H1 (cell line): ENCODE results near the gene CBLN1. TPM values are rescaled to one million over a fixed set of nuclear protein-coding genes. Genes with fewer than 3 reads are reported as not detected.

Experiments used
- CTCF ChIA-PET: fragments of 300-600 bp; sonication (Branson Sonifier 250); formaldehyde crosslinking; loops from one replicate; lab custom pipeline; 2021; ENCODE audit not compliant: partially characterized antibody; lab: Charles Lee
- POLR2A ChIA-PET: fragments of 300-600 bp; sonication (Branson Sonifier 250); formaldehyde crosslinking; loops from one replicate; lab custom pipeline; 2021; ENCODE audit warnings: inconsistent platforms; ENCODE audit not compliant: partially characterized antibody; lab: Charles Lee
- DNase-seq, 2 experiments: peaks; one replicate each; pipeline versions ENCODE4 v3.0.0 to v3.0.0-alpha.2; 2010 to 2022; ENCODE audit warnings: low spot score in 2 of 2, low read depth in 1 of 2, mixed read lengths in 1 of 2
- FAIRE-seq: peaks from 2 replicates; lab custom pipeline; 2011; peaks lifted over from hg19 to GRCh38; lab: Jason Lieb, UNC
- H2AFZ ChIP-seq: 2 replicates; pipeline ENCODE4 v1.8.1; 2012; ENCODE audit warnings: low read length, inconsistent platforms
- H2AK5ac ChIP-seq: 2 replicates; pipeline ENCODE4 v1.6.1; 2013; ENCODE audit warnings: low read depth, low read length
- H2BK120ac ChIP-seq: replicated peaks from 2 replicates; pipeline ENCODE3; 2013; ENCODE audit warnings: low read depth, low read length, inconsistent platforms
- H2BK12ac ChIP-seq: 2 replicates; pipeline ENCODE4 v1.6.1; 2013; ENCODE audit warnings: low read depth, low read length
- H2BK15ac ChIP-seq: 2 replicates; pipeline ENCODE4 v1.6.1; 2013; ENCODE audit warnings: low read length
- H2BK20ac ChIP-seq: 2 replicates; pipeline ENCODE4 v1.6.1; 2013; ENCODE audit warnings: low read length
- H2BK5ac ChIP-seq: 2 replicates; pipeline ENCODE4 v1.6.1; 2013; ENCODE audit warnings: low read depth, low read length
- H3K14ac ChIP-seq: 2 replicates; pipeline ENCODE4 v1.6.1; 2013; ENCODE audit warnings: inconsistent platforms; ENCODE audit not compliant: insufficient read length
- H3K18ac ChIP-seq: 2 replicates; pipeline ENCODE4 v1.6.1; 2013; ENCODE audit warnings: low read length; ENCODE audit errors: extremely low read depth
- H3K23ac ChIP-seq: 2 replicates; pipeline ENCODE4 v1.6.1; 2013; ENCODE audit warnings: inconsistent platforms; ENCODE audit not compliant: insufficient read length
- H3K23me2 ChIP-seq: 2 replicates; pipeline ENCODE4 v1.6.1; 2013; ENCODE audit warnings: low read depth, low read length
- H3K27ac ChIP-seq: 2 replicates; pipeline ENCODE4 v1.6.1; 2011; ENCODE audit warnings: low read depth, low read length, inconsistent platforms
- H3K27me3 ChIP-seq, 4 experiments: replicated peaks in 1 of 4; 1 replicate in 1 of 4; 2 replicates in 3 of 4; pipeline versions ENCODE4 v1.6.1 to v1.8.1; 2011 to 2013; ENCODE audit warnings: low read length in 3 of 4, mild to moderate bottlenecking in 3 of 4, inconsistent platforms in 2 of 4, mixed read lengths in 2 of 4, moderate library complexity in 1 of 4; ENCODE audit not compliant: control insufficient read depth in 3 of 4, insufficient read depth in 3 of 4; ENCODE audit errors: extremely low read depth in 1 of 4
- H3K36me3 ChIP-seq, 4 experiments: 2 replicates each; pipeline versions ENCODE4 v1.6.1 to v1.8.1; 2011 to 2013; ENCODE audit warnings: mild to moderate bottlenecking in 4 of 4, low read length in 3 of 4, moderate library complexity in 2 of 4, control low read depth in 1 of 4, inconsistent platforms in 1 of 4; ENCODE audit not compliant: insufficient read depth in 4 of 4, control insufficient read depth in 2 of 4
- H3K4ac ChIP-seq: replicated peaks from 2 replicates; pipeline ENCODE3; 2013; ENCODE audit warnings: low read length, low read depth, mixed read lengths, inconsistent platforms; ENCODE audit not compliant: insufficient read length
- H3K4me1 ChIP-seq, 4 experiments: replicated peaks in 1 of 4; 1 replicate in 1 of 4; 2 replicates in 3 of 4; pipeline versions ENCODE4 v1.6.1 to v1.8.1; 2011 to 2013; ENCODE audit warnings: low read length in 3 of 4, inconsistent platforms in 2 of 4, mixed read lengths in 1 of 4; ENCODE audit not compliant: insufficient read depth in 4 of 4, control insufficient read depth in 3 of 4
- H3K4me2 ChIP-seq, 2 experiments: 2 replicates each; pipeline versions ENCODE4 v1.6.1 to v1.8.1; 2011 to 2013; ENCODE audit warnings: low read depth in 2 of 2, low read length in 2 of 2, control low read depth in 1 of 2, inconsistent platforms in 1 of 2, mild to moderate bottlenecking in 1 of 2; ENCODE audit not compliant: insufficient read depth in 1 of 2
- H3K4me3 ChIP-seq, 4 experiments: fragments of 200-600, 300-600 bp in 1 of 4; sonication (generic), shearing (Covaris generic), sonication (Bioruptor Twin) in 1 of 4; 2 replicates each; pipeline versions ENCODE4 v1.5.1 to v1.8.1; 2011 to 2016; ENCODE audit warnings: low read length in 4 of 4, low read depth in 3 of 4, control low read depth in 2 of 4, inconsistent platforms in 2 of 4, mild to moderate bottlenecking in 2 of 4, mixed read lengths in 1 of 4, moderate library complexity in 1 of 4; ENCODE audit not compliant: insufficient read depth in 2 of 4; ENCODE audit errors: extremely low read depth in 1 of 4
- H3K56ac ChIP-seq: replicated peaks from 2 replicates; pipeline ENCODE3; 2013; ENCODE audit warnings: low read depth, mild to moderate bottlenecking, mixed read lengths, low read length, inconsistent platforms; ENCODE audit not compliant: insufficient read length
- H3K79me1 ChIP-seq: 2 replicates; pipeline ENCODE4 v1.6.1; 2013; ENCODE audit warnings: low read depth, low read length, control low read depth
- H3K79me2 ChIP-seq, 2 experiments: 2 replicates each; pipeline versions ENCODE4 v1.6.1 to v1.8.1; 2012 to 2013; ENCODE audit warnings: low read length in 2 of 2, mild to moderate bottlenecking in 2 of 2, inconsistent platforms in 1 of 2; ENCODE audit not compliant: insufficient read depth in 2 of 2, control insufficient read depth in 1 of 2
- H3K9ac ChIP-seq, 4 experiments: replicated peaks in 1 of 4; 1 replicate in 1 of 4; 2 replicates in 3 of 4; pipeline versions ENCODE4 v1.6.1 to v1.8.1; 2011 to 2013; ENCODE audit warnings: low read depth in 3 of 4, low read length in 3 of 4, control low read depth in 2 of 4, mild to moderate bottlenecking in 2 of 4, moderate library complexity in 2 of 4, inconsistent platforms in 1 of 4; ENCODE audit errors: extremely low read depth in 1 of 4
- H3K9me3 ChIP-seq, 2 experiments: 2 replicates each; pipeline versions ENCODE4 v1.6.1 to v1.8.1; 2012 to 2013; ENCODE audit warnings: mild to moderate bottlenecking in 2 of 2, moderate library complexity in 2 of 2, control low read depth in 1 of 2, inconsistent platforms in 1 of 2, low read depth in 1 of 2, low read length in 1 of 2, mixed read lengths in 1 of 2; ENCODE audit not compliant: insufficient read depth in 2 of 2
- H4K20me1 ChIP-seq, 2 experiments: replicated peaks in 1 of 2; 2 replicates each; pipeline versions ENCODE3 to v1.8.1; 2011 to 2013; ENCODE audit warnings: inconsistent platforms in 2 of 2, low read length in 2 of 2, mild to moderate bottlenecking in 1 of 2; ENCODE audit not compliant: insufficient read depth in 2 of 2, control insufficient read depth in 1 of 2
- H4K5ac ChIP-seq: 2 replicates; pipeline ENCODE4 v1.6.1; 2013; ENCODE audit warnings: low read length, low read depth, mixed read lengths, inconsistent platforms; ENCODE audit not compliant: insufficient read length
- H4K8ac ChIP-seq: 2 replicates; pipeline ENCODE4 v1.8.0; 2013; ENCODE audit warnings: mild to moderate bottlenecking, moderate library complexity, low read length, inconsistent platforms; ENCODE audit not compliant: insufficient read depth; ENCODE audit errors: extremely low read depth
- H4K91ac ChIP-seq: replicated peaks from 2 replicates; pipeline ENCODE3; 2013; ENCODE audit warnings: low read length, mixed read lengths, inconsistent platforms; ENCODE audit not compliant: insufficient read length
- CHD2 ChIP-seq: IDR thresholded peaks from 2 replicates; pipeline ENCODE4 v1.6.1; 2012; ENCODE audit warnings: low read length, improper control_type of control experiment
- CTBP2 ChIP-seq: IDR thresholded peaks from 2 replicates; pipeline ENCODE4 v1.7.0; 2011; ENCODE audit warnings: borderline replicate concordance, mild to moderate bottlenecking, moderate library complexity, mixed read lengths, low read length; ENCODE audit not compliant: insufficient read depth, insufficient read length
- HDAC6 ChIP-seq: IDR thresholded peaks from one replicate; pipeline ENCODE4 v1.7.1; 2012; ENCODE audit warnings: low read depth, mild to moderate bottlenecking, inconsistent platforms, low read length, moderate library complexity
- RAD21 ChIP-seq, 2 experiments: IDR thresholded peaks in 1 of 2; conservative IDR thresholded peaks in 1 of 2; 2 replicates each; pipeline ENCODE4 v1.6.1; 2011; ENCODE audit warnings: low read depth in 2 of 2, low read length in 2 of 2, improper control_type of control experiment in 1 of 2, inconsistent platforms in 1 of 2, mild to moderate bottlenecking in 1 of 2, moderate library complexity in 1 of 2
- RXRA ChIP-seq: IDR thresholded peaks from 2 replicates; pipeline ENCODE4 v1.6.1; 2011; ENCODE audit warnings: low read depth, mild to moderate bottlenecking, low read length, moderate library complexity; ENCODE audit not compliant: insufficient read depth
- SUZ12 ChIP-seq: fragments of 200-600 bp; sonication (generic); IDR thresholded peaks from 2 replicates; pipeline ENCODE4 v1.6.1; 2012; ENCODE audit warnings: mild to moderate bottlenecking, inconsistent platforms, low read length, moderate library complexity, mixed read lengths
- WGBS, 2 experiments: shearing (Covaris generic) in 1 of 2; methylation state at CpG; one replicate each; pipeline versions ENCODE4 v1.1.6 to v1.1.7; 2013 to 2015; ENCODE audit warnings: low lambda C conversion rate in 2 of 2, mixed read lengths in 2 of 2, inconsistent platforms in 1 of 2, low coverage in 1 of 2, missing lambda C conversion rate in 1 of 2; ENCODE audit not compliant: insufficient replicate concordance in 2 of 2, insufficient coverage in 1 of 2, insufficient read length in 1 of 2; ENCODE audit errors: extremely low coverage in 1 of 2, missing lambda C conversion rate in 1 of 2; 5-methylcytosine and 5-hydroxymethylcytosine counted together
- polyA plus RNA-seq, 7 experiments: library from polyadenylated mRNA; depleted of rRNA in 3 of 7; stranded (reverse) in 5 of 7; unstranded in 2 of 7; fragments of >200 nt in 5 of 7; fragments of 200-250 nt in 2 of 7; gene quantifications; 1 replicate in 5 of 7; 2 replicates in 1 of 7; 4 replicates in 1 of 7; pipeline versions ENCODE4 v1.2.1 to v1.2.3, GENCODE V29; 2011 to 2013; ENCODE audit warnings: missing spikeins in 2 of 7, mixed read lengths in 2 of 7
- total RNA-seq: library from RNA; stranded (reverse); fragmentation: NEBNext Ultra II Directional; extraction: Animal tissue kit (Norgen Biotek cat#: 25700); gene quantifications from 2 replicates; pipeline ENCODE4 v1.2.1, GENCODE V29; 2021
- TF ChIP-seq, protein P1 (sequence below): IDR thresholded peaks from 2 replicates; pipeline ENCODE4 v1.6.1; 2012; ENCODE audit warnings: low read length, inconsistent platforms

The CBLN1 gene
- total and polyA plus RNA-seq, 2 of the 8 experiments (the other 6 are each of a cell fraction or from before 2014, with no cell fraction given) = 0.97 to 7.1 TPM

DNA sequence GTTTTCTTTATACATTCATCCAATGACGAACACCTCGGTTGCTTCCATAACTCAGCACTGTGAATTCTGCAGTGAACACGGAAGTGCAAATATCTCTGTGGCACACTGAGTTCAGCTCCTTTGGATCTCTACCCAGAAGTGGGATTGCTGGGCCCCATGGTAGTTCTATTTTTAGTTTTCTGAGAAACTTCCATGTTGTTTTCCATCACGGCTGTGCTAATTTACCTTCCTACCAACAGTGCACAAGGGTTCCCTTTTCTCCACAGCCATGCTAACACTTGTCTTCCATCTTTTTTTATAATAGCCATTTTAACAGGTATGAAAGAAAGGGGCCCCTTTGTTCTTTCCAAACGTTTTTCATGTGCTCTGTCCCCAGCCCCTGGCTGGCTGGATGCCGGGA, 30.2 kb upstream of the CBLN1 start:
- H2BK5ac ChIP-seq = no peak overlapping the region
- H4K91ac ChIP-seq = no peak overlapping the region
- no peaks in the 10 kb centered on the region for H4K20me1 ChIP-seq
- H3K9ac ChIP-seq = no peak overlapping the region
- no peak overlapping the region for H2BK20ac ChIP-seq
- POLR2A ChIA-PET = interaction anchor here (0.6 to 1.3 kb wide), 2 partner anchors 12 to 182 kb away, joined by 3 to 4 read pairs; no protein-coding TSS in a partner anchor
- CTCF ChIA-PET = interaction anchor here (1.0 to 2.0 kb wide), 8 partner anchors 9 to 448 kb away, joined by 3 to 9 read pairs (median 4); no protein-coding TSS in a partner anchor
- H2AK5ac ChIP-seq = no peak overlapping the region
- no peak overlapping the region; a peak in 1 of 4 replicates for H3K4me2 ChIP-seq
- DNase-seq (no peak), FAIRE-seq (no peak)
- H3K23me2 ChIP-seq = peaks cover 1% of the 10 kb centered on the region; the same call in 1 of the 2 replicates
- peaks cover 0 to 7% (median 2%) of the 10 kb centered on the region in 4 experiments; a peak in 3 of 7 replicates for H3K4me1 ChIP-seq
- TF ChIP-seq SUZ12 (no peak), CHD2 (no peak), RXRA (no peak), CTBP2 (no peak), HDAC6 (no peak), RAD21 (IDR thresholded peaks at IDR 0.05 in 1 of 2, conservative IDR thresholded peaks at IDR 0.05 in 1 of 2; ENCODE audit: low read depth in 2 of 2, low read length in 2 of 2) (no peak)
- TF ChIP-seq, protein P1, sequence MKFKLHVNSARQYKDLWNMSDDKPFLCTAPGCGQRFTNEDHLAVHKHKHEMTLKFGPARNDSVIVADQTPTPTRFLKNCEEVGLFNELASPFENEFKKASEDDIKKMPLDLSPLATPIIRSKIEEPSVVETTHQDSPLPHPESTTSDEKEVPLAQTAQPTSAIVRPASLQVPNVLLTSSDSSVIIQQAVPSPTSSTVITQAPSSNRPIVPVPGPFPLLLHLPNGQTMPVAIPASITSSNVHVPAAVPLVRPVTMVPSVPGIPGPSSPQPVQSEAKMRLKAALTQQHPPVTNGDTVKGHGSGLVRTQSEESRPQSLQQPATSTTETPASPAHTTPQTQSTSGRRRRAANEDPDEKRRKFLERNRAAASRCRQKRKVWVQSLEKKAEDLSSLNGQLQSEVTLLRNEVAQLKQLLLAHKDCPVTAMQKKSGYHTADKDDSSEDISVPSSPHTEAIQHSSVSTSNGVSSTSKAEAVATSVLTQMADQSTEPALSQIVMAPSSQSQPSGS = no peak
- H3K36me3 ChIP-seq = no peaks in the 10 kb centered on the region
- H2BK12ac ChIP-seq = no peak overlapping the region
- no peak overlapping the region for H2BK15ac ChIP-seq
- no peak overlapping the region for H3K14ac ChIP-seq
- no peak overlapping the region for H3K56ac ChIP-seq
- H3K79me2 ChIP-seq = no peaks in the 10 kb centered on the region
- no peaks in the 10 kb centered on the region; a peak in 1 of 7 replicates for H3K27me3 ChIP-seq
- H2AFZ ChIP-seq = peak overlapping the region; percentile 88; the same call in 1 of the 2 replicates
- H2BK120ac ChIP-seq = no peak overlapping the region
- H3K4me3 ChIP-seq = no peak overlapping the region
- no peak overlapping the region for H3K23ac ChIP-seq
- no peaks in the 10 kb centered on the region for H3K9me3 ChIP-seq
- H3K79me1 ChIP-seq = no peaks in the 10 kb centered on the region
- H4K8ac ChIP-seq = no peak overlapping the region
- no peak overlapping the region for H3K27ac ChIP-seq
- WGBS, 2 experiments = 78% methylated on average over 6 of the region's 6 CpGs; no CpG with 5 or more reads in 1 of the 2 experiments
- H3K4ac ChIP-seq = no peak overlapping the region
- no peak overlapping the region for H3K18ac ChIP-seq
- no peak overlapping the region for H4K5ac ChIP-seq
